ENCODE measurements around the gene RFLNA.

DNA sequence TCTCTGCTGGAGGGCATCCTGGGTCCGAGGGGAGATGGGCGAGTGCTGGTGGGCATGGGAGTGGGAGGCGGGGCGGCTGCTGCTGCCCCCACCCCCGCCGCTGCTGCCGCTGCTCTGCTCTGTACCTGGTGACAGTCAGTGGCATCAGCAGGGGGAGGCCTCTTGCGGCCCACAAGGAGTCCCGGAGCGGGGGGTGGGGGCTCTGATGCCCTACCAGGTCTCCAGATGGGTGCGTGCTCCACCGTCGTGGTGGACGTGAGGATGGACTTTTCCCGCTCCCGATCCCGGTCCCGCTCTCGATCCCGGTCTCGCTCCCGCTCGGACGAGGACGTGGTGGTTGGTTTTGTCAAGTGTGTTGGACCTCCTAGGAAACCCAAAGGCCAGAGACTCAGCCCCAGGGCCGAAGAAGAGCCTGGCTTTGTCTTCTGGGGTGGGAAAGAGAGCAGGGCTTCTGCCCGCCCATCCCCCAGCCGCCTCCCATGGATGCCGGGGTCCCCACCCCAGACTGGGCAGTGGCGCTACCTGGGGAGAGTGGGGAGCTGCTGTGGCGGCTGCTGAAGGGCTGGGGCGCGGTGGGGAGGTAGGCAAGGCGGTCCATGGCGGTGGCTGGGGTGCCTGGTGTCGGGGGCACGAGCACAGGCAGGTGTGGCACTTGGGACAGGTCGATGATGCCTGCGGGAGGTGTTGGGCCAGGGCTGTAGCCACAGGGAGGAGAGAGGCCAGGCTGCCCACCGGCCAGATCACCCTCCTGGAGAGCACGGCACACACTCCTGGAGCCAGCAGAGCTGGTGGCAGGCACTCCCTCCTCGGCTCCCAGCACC lies 45.4 kb downstream of the RFLNA start:
- TF ChIP-seq, protein P1, sequence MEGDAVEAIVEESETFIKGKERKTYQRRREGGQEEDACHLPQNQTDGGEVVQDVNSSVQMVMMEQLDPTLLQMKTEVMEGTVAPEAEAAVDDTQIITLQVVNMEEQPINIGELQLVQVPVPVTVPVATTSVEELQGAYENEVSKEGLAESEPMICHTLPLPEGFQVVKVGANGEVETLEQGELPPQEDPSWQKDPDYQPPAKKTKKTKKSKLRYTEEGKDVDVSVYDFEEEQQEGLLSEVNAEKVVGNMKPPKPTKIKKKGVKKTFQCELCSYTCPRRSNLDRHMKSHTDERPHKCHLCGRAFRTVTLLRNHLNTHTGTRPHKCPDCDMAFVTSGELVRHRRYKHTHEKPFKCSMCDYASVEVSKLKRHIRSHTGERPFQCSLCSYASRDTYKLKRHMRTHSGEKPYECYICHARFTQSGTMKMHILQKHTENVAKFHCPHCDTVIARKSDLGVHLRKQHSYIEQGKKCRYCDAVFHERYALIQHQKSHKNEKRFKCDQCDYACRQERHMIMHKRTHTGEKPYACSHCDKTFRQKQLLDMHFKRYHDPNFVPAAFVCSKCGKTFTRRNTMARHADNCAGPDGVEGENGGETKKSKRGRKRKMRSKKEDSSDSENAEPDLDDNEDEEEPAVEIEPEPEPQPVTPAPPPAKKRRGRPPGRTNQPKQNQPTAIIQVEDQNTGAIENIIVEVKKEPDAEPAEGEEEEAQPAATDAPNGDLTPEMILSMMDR (conservative IDR thresholded peaks at IDR 0.05 in 1 of 2, IDR thresholded peaks at IDR 0.05 in 1 of 2; ENCODE audit: low read depth in 1 of 2, low read length in 2 of 2): no peak
- TF ChIP-seq EZH2 (IDR thresholded peaks at IDR 0.05; ENCODE audit: low read length, missing control alignments): no peak
